GM12878 (cell line): ENCODE measurements around the gene MAB21L4. TPM values are rescaled to one million over a fixed set of nuclear protein-coding genes. Genes with fewer than 3 reads are reported as not detected.

Experiments
- ATAC-seq: fragments of 200-7000 bp; cut with Tn5 transposase; 3 replicates; pipeline ENCODE4 v1.9.1; 2020; ENCODE audit warnings: mild to moderate bottlenecking, moderate library complexity
- BruUV-seq: library from RNA; stranded (reverse); fragments of 400-500 nt; replicated peaks from 2 replicates; lab custom pipeline; 2021; lab: Mats Ljungman, UMichigan
- CTCF ChIA-PET: fragments of 300-600 bp; sonication (Branson Sonifier 250); formaldehyde crosslinking; extraction: SDS; loops from one replicate; lab custom pipeline; 2021; ENCODE audit warnings: inconsistent platforms; lab: Yijun Ruan, JAX
- POLR2A ChIA-PET: fragments of 350-600 bp; formaldehyde crosslinking; extraction: SDS; loops from one replicate; lab custom pipeline; 2021; ENCODE audit warnings: inconsistent platforms; lab: Charles Lee
- RAD21 ChIA-PET: fragments of 300-600 bp; sonication (Branson Sonifier 250); formaldehyde crosslinking; loops from one replicate; lab custom pipeline; 2023; ENCODE audit warnings: antibody characterized with exemption; ENCODE audit not compliant: unreplicated experiment; lab: Charles Lee
- SMC1A ChIA-PET: fragments of 300-600 bp; sonication (Branson Sonifier 250); formaldehyde crosslinking; loops from one replicate; lab custom pipeline; 2023; ENCODE audit not compliant: unreplicated experiment, uncharacterized antibody; lab: Charles Lee
- DNase-seq: peaks from one replicate; pipeline ENCODE4 v3.0.0-alpha.2; 2011; ENCODE audit warnings: low read depth, low spot score
- FAIRE-seq: peaks from 3 replicates; lab custom pipeline; 2011; peaks lifted over from hg19 to GRCh38; lab: Jason Lieb, UNC
- H2AFZ ChIP-seq: 2 replicates; pipeline ENCODE4 v1.6.0; 2011; ENCODE audit warnings: low read depth, low read length, control low read depth; ENCODE audit not compliant: control insufficient read depth
- H3K27ac ChIP-seq: 2 replicates; pipeline ENCODE4 v1.5.1; 2011; ENCODE audit warnings: control low read depth; ENCODE audit not compliant: control insufficient read depth, insufficient read depth
- H3K27me3 ChIP-seq, 2 experiments: replicated peaks in 1 of 2; 2 replicates each; pipeline versions ENCODE4 v1.6.0 to v1.6.1; 2011; ENCODE audit warnings: low read length in 1 of 2; ENCODE audit not compliant: control insufficient read depth in 2 of 2, insufficient read depth in 2 of 2
- H3K36me3 ChIP-seq, 2 experiments: 2 replicates each; pipeline ENCODE4 v1.5.1; 2011; ENCODE audit warnings: low read length in 1 of 2; ENCODE audit not compliant: control insufficient read depth in 2 of 2, insufficient read depth in 2 of 2
- H3K4me1 ChIP-seq: 2 replicates; pipeline ENCODE4 v1.6.1; 2011; ENCODE audit warnings: mild to moderate bottlenecking, low read length, moderate library complexity, mixed read lengths; ENCODE audit not compliant: control insufficient read depth, insufficient read depth
- H3K4me2 ChIP-seq: 2 replicates; pipeline ENCODE4 v1.6.0; 2011; ENCODE audit warnings: control low read depth; ENCODE audit not compliant: control insufficient read depth, insufficient read depth
- H3K4me3 ChIP-seq: fragments of 200-600 bp; sonication (generic); 2 replicates; pipeline ENCODE4 v1.5.1; 2016
- H3K79me2 ChIP-seq: 2 replicates; pipeline ENCODE4 v1.6.0; 2011; ENCODE audit warnings: low read length; ENCODE audit not compliant: control insufficient read depth, insufficient read depth
- H3K9ac ChIP-seq: 2 replicates; pipeline ENCODE4 v1.8.0; 2011; ENCODE audit warnings: low read length, control low read depth, mixed read lengths; ENCODE audit not compliant: control insufficient read depth, insufficient read depth
- H3K9me3 ChIP-seq: replicated peaks from 3 replicates; pipeline ENCODE4 v1.5.1; 2011; ENCODE audit warnings: mild to moderate bottlenecking, low read length; ENCODE audit not compliant: control insufficient read depth, insufficient read depth
- H4K20me1 ChIP-seq: 2 replicates; pipeline ENCODE4 v1.6.0; 2011; ENCODE audit not compliant: control insufficient read depth, insufficient read depth
- ATF7 ChIP-seq: fragments of 450-650 bp; IDR thresholded peaks from 2 replicates; pipeline ENCODE4 v1.6.1; 2016; ENCODE audit warnings: low read depth, mild to moderate bottlenecking
- BCL11A ChIP-seq: IDR thresholded peaks from 2 replicates; pipeline ENCODE4 v1.6.1; 2011; ENCODE audit warnings: low read depth, low read length
- BRCA1 ChIP-seq: IDR thresholded peaks from 2 replicates; pipeline ENCODE4 v1.6.1; 2011; ENCODE audit warnings: low read depth, low read length, improper control_type of control experiment
- CHD2 ChIP-seq: IDR thresholded peaks from 2 replicates; pipeline ENCODE4 v1.6.1; 2011; ENCODE audit warnings: low read depth, low read length, improper control_type of control experiment, borderline replicate concordance
- GATAD2B ChIP-seq: fragments of 450-650 bp; conservative IDR thresholded peaks from 2 replicates; pipeline ENCODE4 v1.6.1; 2017; ENCODE audit warnings: low read depth, mild to moderate bottlenecking, moderate library complexity
- HDAC2 ChIP-seq: fragments of 200-600 bp; sonication (generic); IDR thresholded peaks from 2 replicates; pipeline ENCODE4 v1.6.1; 2017
- NBN ChIP-seq: fragments of 450-650 bp; IDR thresholded peaks from 2 replicates; pipeline ENCODE4 v1.6.1; 2016
- NFYA ChIP-seq: IDR thresholded peaks from 2 replicates; pipeline ENCODE4 v1.6.1; 2011; ENCODE audit warnings: low read depth, mild to moderate bottlenecking, low read length, improper control_type of control experiment, borderline replicate concordance
- NFYB ChIP-seq: IDR thresholded peaks from 2 replicates; pipeline ENCODE4 v1.6.1; 2011; ENCODE audit warnings: low read depth, mild to moderate bottlenecking, low read length, improper control_type of control experiment, moderate library complexity; ENCODE audit not compliant: insufficient read depth
- NR2F1 ChIP-seq: fragments of 450-650 bp; conservative IDR thresholded peaks from 2 replicates; pipeline ENCODE4 v1.6.1; 2017; ENCODE audit warnings: mild to moderate bottlenecking
- PKNOX1 ChIP-seq: fragments of 450-650 bp; IDR thresholded peaks from 2 replicates; pipeline ENCODE4 v1.6.1; 2016; ENCODE audit warnings: mild to moderate bottlenecking
- PRDM15 ChIP-seq: fragments of 450-650 bp; formaldehyde crosslinking; IDR thresholded peaks from 2 replicates; pipeline ENCODE4 v1.4.0; 2020; ENCODE audit warnings: mild to moderate bottlenecking, moderate library complexity
- SRF ChIP-seq, 2 experiments: IDR thresholded peaks; 2 replicates each; pipeline ENCODE4 v1.6.1; 2011; ENCODE audit warnings: low read depth in 2 of 2, low read length in 2 of 2, mild to moderate bottlenecking in 1 of 2, moderate library complexity in 1 of 2
- ZBTB33 ChIP-seq: fragments of 450-650 bp; IDR thresholded peaks from 2 replicates; pipeline ENCODE4 v1.6.1; 2017; ENCODE audit warnings: mild to moderate bottlenecking
- ZZZ3 ChIP-seq: IDR thresholded peaks from 2 replicates; pipeline ENCODE4 v1.6.1; 2011; ENCODE audit warnings: low read depth; ENCODE audit not compliant: control insufficient read depth, insufficient read length
- WGBS: methylation state at CpG from one replicate; pipeline ENCODE4 v1.1.6; 2016; ENCODE audit warnings: low lambda C conversion rate; ENCODE audit not compliant: insufficient replicate concordance, insufficient coverage; ENCODE audit errors: missing lambda C conversion rate; 5-methylcytosine and 5-hydroxymethylcytosine counted together
- in situ Hi-C: fragments of 300-500 bp; cut with MboI; formaldehyde crosslinking; loops from 9 replicates; pipeline ENCODE4 v1.14.3; 2018; ENCODE audit warnings: mixed read lengths
- intact Hi-C: fragments of 100-400 bp; cut with micrococcal nuclease; formaldehyde crosslinking; loops from one replicate; pipeline ENCODE4 v1.14.2; 2022; ENCODE audit not compliant: unreplicated experiment
- polyA plus RNA-seq, 11 experiments: library from polyadenylated mRNA; depleted of rRNA in 4 of 11; unstranded in 6 of 11; stranded (reverse) in 5 of 11; fragments of >200 nt; fragmentation: Nextera tagmentation in 4 of 11; fragmentation: Illumina TruSeq in 1 of 11; extraction: Ambion mirVana in 4 of 11; extraction: Trizol in 1 of 11; gene quantifications; 1 replicate in 1 of 11; 2 replicates in 10 of 11; pipeline versions ENCODE4 v1.2.1 to v1.2.3, GENCODE V29; 2011 to 2016; ENCODE audit warnings: inconsistent platforms in 2 of 11, missing spikeins in 2 of 11, low read depth in 1 of 11
- total RNA-seq, 4 experiments: library from RNA; depleted of rRNA in 3 of 4; stranded (reverse); fragments of >200 nt in 3 of 4; fragmentation: Illumina TruSeq in 1 of 4; extraction: Trizol in 1 of 4; gene quantifications; 2 replicates each; pipeline versions ENCODE4 v1.2.1 to v1.2.3, GENCODE V29; 2013 to 2021

MAB21L4 gene
- total and polyA plus RNA-seq, 10 of the 15 experiments (the other 5 are each of a cell fraction or from before 2014, with no cell fraction given), result 0.03 TPM; not detected in 9

- Histone ChIP-seq H3K27me3 (no peaks in the 10 kb centered on the region), H3K9ac (no peak overlapping the region), H3K36me3 (no peaks in the 10 kb centered on the region), H3K4me3 (no peak overlapping the region), H3K4me2 (no peak overlapping the region), H3K79me2 (no peaks in the 10 kb centered on the region), H2AFZ (no peak overlapping the region), H3K27ac (no peak overlapping the region), H4K20me1 (no peaks in the 10 kb centered on the region), H3K9me3 (peaks cover 1% of the 10 kb centered on the region; the same call in 1 of the 3 replicates), H3K4me1 (no peaks in the 10 kb centered on the region)
- no peak for ATAC-seq
- CTCF ChIA-PET, result no interaction called here
- FAIRE-seq, result no peak
- RAD21 ChIA-PET, result no interaction called here
- TF ChIP-seq SRF (IDR thresholded peaks at IDR 0.05; ENCODE audit: low read depth in 2 of 2, low read length in 2 of 2), result no peak
- TF ChIP-seq BRCA1, result no peak
- TF ChIP-seq GATAD2B, result no peak
- no peak for TF ChIP-seq ZZZ3
- no peak for TF ChIP-seq NFYB
- TF ChIP-seq NBN, result no peak
- TF ChIP-seq PKNOX1, result no peak
- no peak for TF ChIP-seq HDAC2
- no peak for TF ChIP-seq ATF7
- TF ChIP-seq PRDM15, result no peak
- TF ChIP-seq NFYA, result no peak
- no peak for TF ChIP-seq ZBTB33
- no peak for TF ChIP-seq BCL11A
- no peak for TF ChIP-seq NR2F1
- no peak for TF ChIP-seq CHD2
- intact Hi-C loops, result loop anchor here (5.0 to 10.0 kb wide), 2 partner anchors 225 to 362 kb away; no protein-coding TSS in a partner anchor
- no peak for DNase-seq
- POLR2A ChIA-PET, result no interaction called here
- 55% methylated on average over 15 of the region's 15 CpGs for WGBS
- BruUV-seq, result no TSS peak
- in situ Hi-C loops, result loop anchor here (10.0 kb wide), 1 partner anchor 802 kb away; no protein-coding TSS in a partner anchor
- SMC1A ChIA-PET, result no interaction called here
Measured at GRCh38 chr2:240852671-240853314, 43.2 kb downstream of the MAB21L4 start.
